ENCODE data around the gene SH3BP5.

SH3BP5 gene

DNA sequence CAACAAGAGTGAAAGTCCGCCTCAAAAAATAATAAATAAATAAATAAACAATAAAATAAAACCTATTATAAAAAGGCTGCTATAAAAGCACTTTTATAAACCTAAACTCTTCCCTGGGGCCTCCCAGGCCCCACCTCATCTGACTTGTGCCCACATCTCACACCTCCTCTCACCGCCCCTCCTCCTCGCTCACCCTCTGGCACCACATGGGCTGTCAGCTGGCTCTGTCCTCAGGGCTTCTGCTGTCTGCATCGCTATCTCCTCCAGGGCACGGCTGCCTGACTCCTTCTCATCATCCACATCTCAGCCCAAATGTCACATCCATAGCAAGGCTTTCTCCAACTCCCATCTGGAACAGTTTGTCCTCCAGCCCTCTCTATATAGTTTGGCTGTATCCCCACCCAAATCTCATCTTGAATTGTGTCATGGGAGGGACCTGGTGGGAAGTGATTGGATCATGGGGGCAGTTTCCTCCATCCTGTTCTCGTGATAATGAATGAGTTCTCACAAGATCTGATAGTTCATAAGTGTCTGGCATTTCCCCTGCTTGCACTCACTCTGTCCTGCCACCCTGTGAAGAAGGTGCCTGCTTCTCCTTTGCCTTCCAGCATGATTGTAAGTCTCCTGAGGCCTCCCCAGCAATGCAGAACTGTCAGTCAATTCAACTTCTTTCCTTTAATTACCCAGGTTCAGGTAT lies 8.8 kb upstream of the SH3BP5 start:
- H3K27me3 ChIP-seq (ENCODE audit: insufficient read depth, low read length), result peaks cover 7% of the 10 kb centered on the region
- H2AFZ ChIP-seq (ENCODE audit: low read depth, low read length), result no peak overlapping the region
- H3K4me3 ChIP-seq (ENCODE audit: low read length), result no peak overlapping the region
- no peaks in the 10 kb centered on the region for H3K4me1 ChIP-seq (ENCODE audit: insufficient read depth, low read length)
- H3K9me3 ChIP-seq (ENCODE audit: low read length), result no peaks in the 10 kb centered on the region
- H3K36me3 ChIP-seq (ENCODE audit: insufficient read depth, low read length), result no peaks in the 10 kb centered on the region

GRCh38 chr3:15339786-15340215 lies 7.4 kb upstream of the SH3BP5 start:
- Histone ChIP-seq H3K27me3 (ENCODE audit: insufficient read depth, low read length) (peaks cover 7% of the 10 kb centered on the region), H3K36me3 (ENCODE audit: insufficient read depth, low read length) (no peaks in the 10 kb centered on the region), H3K4me1 (ENCODE audit: insufficient read depth, low read length) (no peaks in the 10 kb centered on the region), H2AFZ (ENCODE audit: low read depth, low read length) (no peak overlapping the region), H3K9me3 (ENCODE audit: low read length) (no peaks in the 10 kb centered on the region), H3K4me3 (ENCODE audit: low read length) (no peak overlapping the region)

GRCh38 chr3:15339001-15339400 lies 6.6 kb upstream of the SH3BP5 start:
- Histone ChIP-seq H3K9me3 (ENCODE audit: low read length) (no peaks in the 10 kb centered on the region), H3K36me3 (ENCODE audit: insufficient read depth, low read length) (no peaks in the 10 kb centered on the region), H3K27me3 (ENCODE audit: insufficient read depth, low read length) (peaks cover 7% of the 10 kb centered on the region), H2AFZ (ENCODE audit: low read depth, low read length) (no peak overlapping the region), H3K4me1 (ENCODE audit: insufficient read depth, low read length) (no peaks in the 10 kb centered on the region), H3K4me3 (ENCODE audit: low read length) (no peak overlapping the region)

GRCh38 chr3:15337963-15338362 lies 5.6 kb upstream of the SH3BP5 start:
- Histone ChIP-seq H2AFZ (ENCODE audit: low read depth, low read length) (no peak overlapping the region), H3K4me1 (ENCODE audit: insufficient read depth, low read length) (no peaks in the 10 kb centered on the region), H3K4me3 (ENCODE audit: low read length) (no peak overlapping the region), H3K27me3 (ENCODE audit: insufficient read depth, low read length) (peaks cover 14% of the 10 kb centered on the region), H3K9me3 (ENCODE audit: low read length) (no peaks in the 10 kb centered on the region), H3K36me3 (ENCODE audit: insufficient read depth, low read length) (no peaks in the 10 kb centered on the region)

GRCh38 chr3:15336057-15336456 lies 3.7 kb upstream of the SH3BP5 start:
- H3K4me1 ChIP-seq (ENCODE audit: insufficient read depth, low read length), result peaks cover 10% of the 10 kb centered on the region
- H3K27me3 ChIP-seq (ENCODE audit: insufficient read depth, low read length), result peaks cover 12% of the 10 kb centered on the region
- H2AFZ ChIP-seq (ENCODE audit: low read depth, low read length), result no peak overlapping the region
- no peaks in the 10 kb centered on the region for H3K36me3 ChIP-seq (ENCODE audit: insufficient read depth, low read length)
- no peak overlapping the region for H3K4me3 ChIP-seq (ENCODE audit: low read length)
- no peaks in the 10 kb centered on the region for H3K9me3 ChIP-seq (ENCODE audit: low read length)

- Histone ChIP-seq H3K9me3 (ENCODE audit: low read length) (no peaks in the 10 kb centered on the region), H3K4me3 (ENCODE audit: low read length) (no peak overlapping the region), H2AFZ (ENCODE audit: low read depth, low read length) (no peak overlapping the region), H3K27me3 (ENCODE audit: insufficient read depth, low read length) (peaks cover 18% of the 10 kb centered on the region), H3K36me3 (ENCODE audit: insufficient read depth, low read length) (no peaks in the 10 kb centered on the region), H3K4me1 (ENCODE audit: insufficient read depth, low read length) (peaks cover 10% of the 10 kb centered on the region)
Measured at GRCh38 chr3:15333956-15334263, 1.5 kb upstream of the SH3BP5 start.

DNA sequence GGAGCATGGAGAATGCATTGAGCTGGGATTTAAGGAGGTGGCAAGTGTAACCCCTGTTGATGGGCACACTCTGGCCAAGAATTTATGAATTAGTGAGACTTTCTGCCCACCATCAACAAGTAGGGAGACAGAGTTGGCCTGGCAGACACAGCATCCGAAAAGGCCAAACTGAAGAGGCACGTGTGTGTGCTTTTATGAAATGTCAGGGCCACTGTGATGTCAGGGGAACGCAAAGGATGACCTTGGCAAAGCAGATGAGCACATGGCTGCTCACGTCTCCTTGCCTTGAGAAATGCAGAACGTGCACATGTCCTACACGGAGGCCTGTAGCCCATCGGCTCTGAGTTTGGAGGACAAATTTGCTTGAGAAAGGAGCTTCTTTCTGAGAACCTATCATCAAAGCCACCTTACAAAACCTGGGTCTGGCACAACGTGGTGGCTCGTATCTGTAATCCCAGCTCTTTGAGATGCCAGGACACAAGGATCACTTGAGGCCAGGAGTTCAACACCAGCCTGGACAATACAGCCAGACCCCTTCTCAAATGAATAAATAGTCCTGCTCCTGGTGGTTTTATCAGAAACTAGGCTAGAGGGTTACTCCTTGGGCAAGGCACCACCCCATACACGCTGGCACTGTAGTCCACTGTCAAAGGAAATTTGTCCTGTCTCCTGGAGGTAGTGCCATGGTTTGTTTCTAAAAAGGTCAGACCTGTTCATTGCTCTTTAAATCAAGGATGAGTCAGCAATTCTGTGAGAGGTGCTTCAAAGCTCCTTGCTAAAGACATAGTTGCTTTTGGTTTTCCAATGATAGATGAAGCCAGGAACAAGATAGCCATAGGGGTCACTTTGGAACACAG lies 941 bp upstream of the SH3BP5 start:
- Histone ChIP-seq H3K4me1 (ENCODE audit: insufficient read depth, low read length) (peaks cover 10% of the 10 kb centered on the region), H3K36me3 (ENCODE audit: insufficient read depth, low read length) (no peaks in the 10 kb centered on the region), H3K27me3 (ENCODE audit: insufficient read depth, low read length) (peaks cover 18% of the 10 kb centered on the region), H2AFZ (ENCODE audit: low read depth, low read length) (no peak overlapping the region), H3K9me3 (ENCODE audit: low read length) (no peaks in the 10 kb centered on the region), H3K4me3 (ENCODE audit: low read length) (no peak overlapping the region)

DNA sequence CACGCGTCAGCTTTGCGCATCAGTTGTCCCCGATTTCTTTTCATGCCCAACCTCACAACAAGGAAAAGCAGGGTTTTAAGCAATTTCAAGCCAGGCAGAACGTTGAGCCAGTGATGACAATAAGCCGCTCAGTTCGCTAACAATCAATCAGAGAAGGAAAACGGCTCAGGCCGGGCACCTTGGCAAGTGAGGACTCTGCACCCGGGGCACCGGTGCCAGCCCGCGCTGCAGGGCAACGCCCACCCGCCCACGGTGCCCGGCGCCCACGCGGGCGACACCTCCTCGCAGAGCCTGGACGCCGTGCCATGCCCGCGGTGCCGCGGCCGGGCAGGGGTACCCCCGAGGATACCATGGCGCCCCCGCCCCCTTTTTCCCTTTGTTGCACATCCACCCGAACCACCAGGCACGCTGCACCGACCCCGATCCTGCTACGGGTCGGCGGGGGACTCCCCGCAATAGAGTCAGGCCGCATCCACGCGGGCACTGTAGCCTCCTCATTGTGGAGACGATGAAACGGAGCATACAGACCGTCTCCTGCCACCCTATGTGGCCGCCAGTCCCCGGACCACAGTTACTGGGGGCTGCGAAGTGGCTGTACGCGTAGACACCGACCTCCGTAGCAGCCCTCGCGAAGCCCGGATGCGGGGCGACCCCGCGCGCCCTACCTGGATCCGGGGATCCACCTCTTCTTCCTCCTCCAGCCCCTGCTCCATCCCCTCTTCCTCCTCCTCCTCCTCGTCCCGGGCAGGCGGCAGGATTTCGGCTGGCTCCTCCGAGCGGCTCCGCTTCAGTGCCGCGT lies 581 bp downstream of the SH3BP5 start:
- H3K4me1 ChIP-seq (ENCODE audit: insufficient read depth, low read length), result peaks cover 10% of the 10 kb centered on the region
- no peaks in the 10 kb centered on the region for H3K36me3 ChIP-seq (ENCODE audit: insufficient read depth, low read length)
- H2AFZ ChIP-seq (ENCODE audit: low read depth, low read length), result peak overlapping the region; percentile 91
- no peaks in the 10 kb centered on the region for H3K9me3 ChIP-seq (ENCODE audit: low read length)
- H3K4me3 ChIP-seq (ENCODE audit: low read length), result peak overlapping the region; percentile 83
- H3K27me3 ChIP-seq (ENCODE audit: insufficient read depth, low read length), result peaks cover 18% of the 10 kb centered on the region

DNA sequence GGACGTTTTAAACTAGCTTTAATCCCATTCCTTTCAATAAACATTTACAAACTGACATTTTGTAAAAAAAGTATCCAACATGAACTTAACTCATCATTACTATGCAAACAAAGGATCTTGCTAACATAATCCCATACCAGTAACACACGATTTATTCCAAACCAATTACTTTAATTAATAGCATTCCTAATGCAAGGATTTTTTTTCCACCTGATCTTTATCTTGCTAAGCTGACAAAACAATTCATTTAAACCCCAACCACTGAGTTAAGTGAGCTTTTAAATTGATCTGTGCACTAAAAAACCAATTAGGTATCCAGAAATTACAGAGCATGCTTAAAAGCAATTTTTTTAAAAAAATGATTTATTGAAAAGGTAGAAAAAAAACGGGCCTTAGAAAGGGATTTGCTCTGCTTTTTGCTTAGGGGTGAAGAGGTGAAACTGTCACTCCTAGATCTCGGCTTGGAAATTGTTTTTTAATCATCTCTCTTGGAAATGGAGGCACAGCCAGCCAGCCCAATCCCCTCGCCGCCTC lies 1.2 kb downstream of the SH3BP5 start:
- Histone ChIP-seq H2AFZ (ENCODE audit: low read depth, low read length) (peak overlapping the region; percentile 91), H3K36me3 (ENCODE audit: insufficient read depth, low read length) (no peaks in the 10 kb centered on the region), H3K27me3 (ENCODE audit: insufficient read depth, low read length) (peaks cover 16% of the 10 kb centered on the region), H3K4me1 (ENCODE audit: insufficient read depth, low read length) (peaks cover 10% of the 10 kb centered on the region), H3K4me3 (ENCODE audit: low read length) (peak overlapping the region; percentile 83), H3K9me3 (ENCODE audit: low read length) (no peaks in the 10 kb centered on the region)

DNA sequence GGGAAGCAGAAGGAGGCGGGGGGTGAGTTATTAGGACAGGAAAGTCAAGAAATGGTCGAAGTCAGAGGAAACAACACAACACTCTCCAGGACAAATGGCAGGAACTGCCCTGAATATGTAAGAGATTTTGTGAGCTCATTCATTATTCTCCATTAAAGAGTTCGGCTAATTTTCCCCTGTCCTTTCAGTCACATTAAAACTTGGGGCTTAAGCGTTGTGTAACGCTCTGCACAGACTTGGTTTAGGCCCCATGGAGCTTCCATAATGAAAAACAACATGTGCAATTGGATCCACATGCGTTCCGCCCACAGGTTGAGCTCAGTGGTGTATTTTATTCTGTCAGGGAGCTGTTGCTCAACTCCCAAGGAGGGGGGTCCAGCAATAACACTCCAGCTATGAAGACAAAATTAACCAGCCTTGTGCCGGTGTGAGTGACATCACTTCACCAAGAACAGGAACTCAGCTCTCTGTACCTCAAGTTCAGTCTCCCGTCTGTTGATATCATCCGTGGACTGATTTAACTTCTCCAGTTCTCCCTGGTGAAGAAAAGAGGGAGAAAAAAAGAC lies 2.3 kb downstream of the SH3BP5 start:
- no peak overlapping the region for H3K4me3 ChIP-seq (ENCODE audit: low read length)
- no peak overlapping the region for H2AFZ ChIP-seq (ENCODE audit: low read depth, low read length)
- peaks cover 10% of the 10 kb centered on the region for H3K4me1 ChIP-seq (ENCODE audit: insufficient read depth, low read length)

GRCh38 chr3:15329046-15330005 lies 3.1 kb downstream of the SH3BP5 start:
- H3K4me3 ChIP-seq (ENCODE audit: low read length), result no peak overlapping the region
- peaks cover 10% of the 10 kb centered on the region for H3K4me1 ChIP-seq (ENCODE audit: insufficient read depth, low read length)
- H3K27me3 ChIP-seq (ENCODE audit: insufficient read depth, low read length), result peaks cover 16% of the 10 kb centered on the region
- H2AFZ ChIP-seq (ENCODE audit: low read depth, low read length), result no peak overlapping the region
- no peaks in the 10 kb centered on the region for H3K36me3 ChIP-seq (ENCODE audit: insufficient read depth, low read length)
- no peaks in the 10 kb centered on the region for H3K9me3 ChIP-seq (ENCODE audit: low read length)

More for the DNA sequence above, 2.3 kb downstream of the SH3BP5 start:
- Histone ChIP-seq H3K27me3 (ENCODE audit: insufficient read depth, low read length) (peaks cover 16% of the 10 kb centered on the region), H3K9me3 (ENCODE audit: low read length) (no peaks in the 10 kb centered on the region), H3K36me3 (ENCODE audit: insufficient read depth, low read length) (no peaks in the 10 kb centered on the region)

DNA sequence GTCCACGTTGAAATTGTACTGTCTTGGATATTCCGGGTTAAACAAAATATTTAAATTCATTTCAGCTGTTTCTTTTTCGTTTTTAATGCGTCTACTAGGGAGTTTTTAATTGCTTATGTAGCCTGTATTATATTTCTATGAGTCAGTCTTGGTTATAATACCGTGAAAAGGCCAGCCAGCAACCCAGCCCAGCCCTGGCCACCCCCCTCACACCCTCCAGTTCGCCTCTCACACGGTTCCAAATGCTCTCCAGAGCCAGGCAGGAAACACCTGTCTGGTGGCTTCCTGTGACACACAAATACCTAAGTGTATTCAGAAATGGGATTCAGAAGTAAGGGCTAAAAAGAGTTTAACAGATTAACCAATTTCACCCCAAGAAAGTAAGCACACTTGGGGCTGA lies 4.4 kb downstream of the SH3BP5 start:
- H3K9me3 ChIP-seq (ENCODE audit: low read length), result no peaks in the 10 kb centered on the region
- H3K4me3 ChIP-seq (ENCODE audit: low read length), result no peak overlapping the region
- H3K36me3 ChIP-seq (ENCODE audit: insufficient read depth, low read length), result no peaks in the 10 kb centered on the region
- H2AFZ ChIP-seq (ENCODE audit: low read depth, low read length), result no peak overlapping the region
- peaks cover 10% of the 10 kb centered on the region for H3K4me1 ChIP-seq (ENCODE audit: insufficient read depth, low read length)
- peaks cover 9% of the 10 kb centered on the region for H3K27me3 ChIP-seq (ENCODE audit: insufficient read depth, low read length)

Data from neuron (in vitro differentiated cells).